H1 (cell line): ENCODE measurements around the gene MPPED1. TPM values are rescaled to one million over a fixed set of nuclear protein-coding genes. Genes with fewer than 3 reads are reported as not detected.

Source experiments
- JUND ChIP-seq: IDR thresholded peaks from 2 replicates; pipeline ENCODE4 v1.6.1; 2011; ENCODE audit warnings: mild to moderate bottlenecking, improper control_type of control experiment, low read length
- PHF8 ChIP-seq: fragments of 200-600 bp; sonication (generic); conservative IDR thresholded peaks from 2 replicates; pipeline ENCODE4 v1.7.1; 2012; ENCODE audit warnings: low read depth, mild to moderate bottlenecking, inconsistent platforms, low read length, moderate library complexity
- polyA plus RNA-seq, 7 experiments: library from polyadenylated mRNA; depleted of rRNA in 3 of 7; stranded (reverse) in 5 of 7; unstranded in 2 of 7; fragments of >200 nt in 5 of 7; fragments of 200-250 nt in 2 of 7; gene quantifications; 1 replicate in 5 of 7; 2 replicates in 1 of 7; 4 replicates in 1 of 7; pipeline versions ENCODE4 v1.2.1 to v1.2.3, GENCODE V29; 2011 to 2013; ENCODE audit warnings: missing spikeins in 2 of 7, mixed read lengths in 2 of 7
- total RNA-seq: library from RNA; stranded (reverse); fragmentation: NEBNext Ultra II Directional; extraction: Animal tissue kit (Norgen Biotek cat#: 25700); gene quantifications from 2 replicates; pipeline ENCODE4 v1.2.1, GENCODE V29; 2021
- TF ChIP-seq, protein P1 (sequence below): IDR thresholded peaks from 2 replicates; pipeline ENCODE4 v1.6.1; 2012; ENCODE audit warnings: inconsistent platforms
- TF ChIP-seq, protein P2 (sequence below): IDR thresholded peaks from 2 replicates; pipeline ENCODE4 v1.6.1; 2011; ENCODE audit warnings: low read depth, mild to moderate bottlenecking, low read length; ENCODE audit not compliant: insufficient read depth

Gene MPPED1
- total and polyA plus RNA-seq, 2 of the 8 experiments (the other 6 are each of a cell fraction or from before 2014, with no cell fraction given): 0.29 to 0.37 TPM

DNA sequence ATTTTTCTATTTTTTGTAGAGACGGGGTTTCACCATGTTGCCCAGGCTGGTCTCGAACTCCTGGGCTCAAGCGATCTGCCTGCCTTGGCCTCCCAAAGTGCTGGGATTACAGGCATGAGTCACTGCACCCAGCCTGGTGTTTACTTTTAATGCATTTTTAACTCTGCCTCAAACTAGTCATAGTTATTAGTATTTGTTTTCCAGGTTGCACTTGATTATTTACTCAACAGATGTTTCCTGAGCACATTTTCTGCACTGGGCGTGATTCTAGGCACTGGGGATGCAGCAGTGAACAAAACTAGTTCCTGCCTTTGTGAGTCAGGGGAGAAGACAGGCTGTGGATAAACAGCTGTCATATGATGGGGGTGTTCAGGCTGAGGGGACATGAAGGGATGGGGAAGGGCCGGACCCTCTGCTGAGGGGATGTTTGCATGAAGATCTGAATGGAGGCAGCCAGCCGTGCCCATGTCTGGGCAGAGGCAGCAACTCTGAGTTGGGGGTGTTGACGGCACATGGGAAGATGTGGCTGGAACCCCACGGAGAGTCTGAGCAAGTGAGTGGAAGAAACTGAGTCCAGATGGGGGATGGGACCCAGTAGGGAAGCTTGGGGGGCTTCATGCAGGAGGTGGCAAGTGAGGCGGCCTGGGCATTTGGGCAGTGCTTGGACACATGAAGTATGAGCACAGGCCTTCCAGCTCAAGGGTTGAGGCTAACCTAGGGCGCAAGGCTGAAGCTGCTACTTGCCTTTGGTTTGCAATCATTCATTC lies 34.4 kb downstream of the MPPED1 start (continued):
- TF ChIP-seq, protein P1, sequence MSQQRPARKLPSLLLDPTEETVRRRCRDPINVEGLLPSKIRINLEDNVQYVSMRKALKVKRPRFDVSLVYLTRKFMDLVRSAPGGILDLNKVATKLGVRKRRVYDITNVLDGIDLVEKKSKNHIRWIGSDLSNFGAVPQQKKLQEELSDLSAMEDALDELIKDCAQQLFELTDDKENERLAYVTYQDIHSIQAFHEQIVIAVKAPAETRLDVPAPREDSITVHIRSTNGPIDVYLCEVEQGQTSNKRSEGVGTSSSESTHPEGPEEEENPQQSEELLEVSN: no peak
- TF ChIP-seq JUND: no peak
- no peak for TF ChIP-seq PHF8
- TF ChIP-seq, protein P2, sequence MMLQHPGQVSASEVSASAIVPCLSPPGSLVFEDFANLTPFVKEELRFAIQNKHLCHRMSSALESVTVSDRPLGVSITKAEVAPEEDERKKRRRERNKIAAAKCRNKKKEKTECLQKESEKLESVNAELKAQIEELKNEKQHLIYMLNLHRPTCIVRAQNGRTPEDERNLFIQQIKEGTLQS: no peak
